MM.1S (cell line): Measurements from ENCODE around the gene LMTK2.

ENCODE experiments used
- DNase-seq: peaks from one replicate; pipeline ENCODE4 v3.0.0-alpha.2; 2015
- H2AFZ ChIP-seq: fragments of 300-600 bp; sonication (generic); 2 replicates; pipeline ENCODE4 v1.6.0; 2016; ENCODE audit warnings: antibody characterized with exemption, low read length
- H3F3A ChIP-seq: fragments of 300-600 bp; sonication (generic); 2 replicates; pipeline ENCODE4 v1.6.1; 2016; ENCODE audit warnings: mild to moderate bottlenecking, antibody characterized with exemption, low read length, moderate library complexity, mixed read lengths; ENCODE audit not compliant: insufficient read depth
- H3K27ac ChIP-seq: fragments of 300-600 bp; sonication (generic); 2 replicates; pipeline ENCODE4 v1.5.1; 2016; ENCODE audit warnings: mild to moderate bottlenecking, low read length
- H3K27me3 ChIP-seq: fragments of 300-600 bp; sonication (generic); replicated peaks from 2 replicates; pipeline ENCODE4 v1.6.0; 2016; ENCODE audit warnings: low read length; ENCODE audit not compliant: insufficient read depth
- H3K36me3 ChIP-seq: fragments of 300-600 bp; sonication (generic); replicated peaks from 2 replicates; pipeline ENCODE4 v1.6.1; 2016; ENCODE audit warnings: mild to moderate bottlenecking, low read length, mixed read lengths; ENCODE audit not compliant: insufficient read depth
- H3K4me1 ChIP-seq: fragments of 300-600 bp; sonication (generic); 2 replicates; pipeline ENCODE4 v1.6.1; 2016; ENCODE audit warnings: low read length, mixed read lengths
- H3K4me2 ChIP-seq: fragments of 300-600 bp; sonication (generic); 2 replicates; pipeline ENCODE4 v1.6.0; 2016; ENCODE audit warnings: low read depth, low read length
- H3K4me3 ChIP-seq: fragments of 300-600 bp; sonication (generic); 2 replicates; pipeline ENCODE4 v1.5.1; 2016; ENCODE audit warnings: low read length, mixed read lengths
- H3K79me2 ChIP-seq: fragments of 300-600 bp; sonication (generic); 2 replicates; pipeline ENCODE4 v1.6.1; 2016; ENCODE audit warnings: mixed run types, low read length, mixed read lengths
- H3K9ac ChIP-seq: fragments of 300-600 bp; sonication (generic); 2 replicates; pipeline ENCODE4 v1.6.1; 2016; ENCODE audit warnings: low read length, mixed read lengths
- H3K9me2 ChIP-seq: fragments of 300-600 bp; sonication (generic); replicated peaks from 2 replicates; pipeline ENCODE4 v1.6.1; 2016; ENCODE audit warnings: mild to moderate bottlenecking, low read length, mixed read lengths; ENCODE audit not compliant: insufficient read depth
- H3K9me3 ChIP-seq: fragments of 300-600 bp; sonication (generic); replicated peaks from 2 replicates; pipeline ENCODE4 v1.6.1; 2016; ENCODE audit warnings: mild to moderate bottlenecking, low read length, mixed read lengths; ENCODE audit not compliant: insufficient read depth
- H4K20me1 ChIP-seq: fragments of 300-600 bp; sonication (generic); 2 replicates; pipeline ENCODE4 v1.6.1; 2016; ENCODE audit warnings: mild to moderate bottlenecking, low read length, moderate library complexity, mixed read lengths; ENCODE audit not compliant: insufficient read depth
- EZH2 ChIP-seq: fragments of 300-600 bp; sonication (generic); optimal IDR thresholded peaks from 2 replicates; pipeline ENCODE3; 2017; ENCODE audit warnings: low read depth, mild to moderate bottlenecking, antibody characterized with exemption, low read length, mixed read lengths
- EZH2phosphoT487 ChIP-seq: fragments of 300-600 bp; sonication (generic); IDR thresholded peaks from 2 replicates; pipeline ENCODE4 v1.6.1; 2018; ENCODE audit warnings: antibody characterized with exemption, low read length
- TF ChIP-seq, protein P1 (sequence below): fragments of 300-600 bp; sonication (generic); IDR thresholded peaks from 2 replicates; pipeline ENCODE4 v1.5.1; 2016; ENCODE audit warnings: antibody characterized with exemption, low read length, mixed read lengths

The LMTK2 gene

GRCh38 chr7:98227939-98228338, 121.3 kb downstream of the LMTK2 start:
- H3K9me3 ChIP-seq: no peaks in the 10 kb centered on the region
- H3K79me2 ChIP-seq: no peaks in the 10 kb centered on the region
- no peak overlapping the region for H3K4me2 ChIP-seq
- H3K4me3 ChIP-seq: no peak overlapping the region
- H3K4me1 ChIP-seq: no peaks in the 10 kb centered on the region
- H3K9ac ChIP-seq: no peak overlapping the region
- H3K9me2 ChIP-seq: no peaks in the 10 kb centered on the region
- DNase-seq: no peak
- H3K36me3 ChIP-seq: no peaks in the 10 kb centered on the region
- H2AFZ ChIP-seq: no peak overlapping the region
- no peaks in the 10 kb centered on the region for H3F3A ChIP-seq
- no peaks in the 10 kb centered on the region for H4K20me1 ChIP-seq
- H3K27me3 ChIP-seq: no peaks in the 10 kb centered on the region
- no peak overlapping the region for H3K27ac ChIP-seq
- TF ChIP-seq, protein P1, sequence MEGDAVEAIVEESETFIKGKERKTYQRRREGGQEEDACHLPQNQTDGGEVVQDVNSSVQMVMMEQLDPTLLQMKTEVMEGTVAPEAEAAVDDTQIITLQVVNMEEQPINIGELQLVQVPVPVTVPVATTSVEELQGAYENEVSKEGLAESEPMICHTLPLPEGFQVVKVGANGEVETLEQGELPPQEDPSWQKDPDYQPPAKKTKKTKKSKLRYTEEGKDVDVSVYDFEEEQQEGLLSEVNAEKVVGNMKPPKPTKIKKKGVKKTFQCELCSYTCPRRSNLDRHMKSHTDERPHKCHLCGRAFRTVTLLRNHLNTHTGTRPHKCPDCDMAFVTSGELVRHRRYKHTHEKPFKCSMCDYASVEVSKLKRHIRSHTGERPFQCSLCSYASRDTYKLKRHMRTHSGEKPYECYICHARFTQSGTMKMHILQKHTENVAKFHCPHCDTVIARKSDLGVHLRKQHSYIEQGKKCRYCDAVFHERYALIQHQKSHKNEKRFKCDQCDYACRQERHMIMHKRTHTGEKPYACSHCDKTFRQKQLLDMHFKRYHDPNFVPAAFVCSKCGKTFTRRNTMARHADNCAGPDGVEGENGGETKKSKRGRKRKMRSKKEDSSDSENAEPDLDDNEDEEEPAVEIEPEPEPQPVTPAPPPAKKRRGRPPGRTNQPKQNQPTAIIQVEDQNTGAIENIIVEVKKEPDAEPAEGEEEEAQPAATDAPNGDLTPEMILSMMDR: no peak
- TF ChIP-seq EZH2phosphoT487 (no peak), EZH2 (no peak)

DNA sequence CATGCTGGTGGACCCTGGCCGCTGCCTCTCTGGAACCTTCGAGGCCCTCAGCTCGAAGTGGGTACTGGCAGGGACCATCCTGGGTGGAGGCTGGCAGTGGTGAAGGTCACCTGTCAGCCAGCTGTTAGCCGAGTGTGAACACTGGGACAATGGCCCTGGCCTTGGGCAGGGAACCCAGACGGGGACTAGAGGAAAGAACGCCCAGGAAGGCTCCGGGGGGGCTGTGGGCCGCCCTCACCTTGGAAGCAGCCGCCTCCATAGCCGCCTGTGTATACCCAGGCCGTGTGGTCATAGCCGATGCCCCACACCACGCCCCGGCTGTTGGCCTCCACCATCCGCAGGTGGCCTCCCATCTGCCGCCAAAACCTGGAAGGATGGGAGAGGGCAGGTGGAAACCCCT, 122.1 kb downstream of the LMTK2 start:
- no peaks in the 10 kb centered on the region for H3K79me2 ChIP-seq
- H3K36me3 ChIP-seq: no peaks in the 10 kb centered on the region
- no peaks in the 10 kb centered on the region for H3K9me3 ChIP-seq
- no peaks in the 10 kb centered on the region for H3K4me1 ChIP-seq
- no peaks in the 10 kb centered on the region for H3K9me2 ChIP-seq
- no peaks in the 10 kb centered on the region for H3K27me3 ChIP-seq
- H2AFZ ChIP-seq: no peak overlapping the region
- TF ChIP-seq EZH2 (no peak), EZH2phosphoT487 (no peak)
- TF ChIP-seq, protein P1: no peak
- no peaks in the 10 kb centered on the region for H3F3A ChIP-seq
- no peak overlapping the region for H3K4me2 ChIP-seq
- H3K4me3 ChIP-seq: no peak overlapping the region
- DNase-seq: no peak
- H4K20me1 ChIP-seq: no peaks in the 10 kb centered on the region
- H3K9ac ChIP-seq: no peak overlapping the region
- no peak overlapping the region for H3K27ac ChIP-seq

- Histone ChIP-seq H4K20me1 (no peaks in the 10 kb centered on the region), H3K27ac (no peak overlapping the region), H2AFZ (no peak overlapping the region), H3F3A (no peaks in the 10 kb centered on the region), H3K79me2 (no peaks in the 10 kb centered on the region), H3K4me3 (no peak overlapping the region), H3K4me2 (no peak overlapping the region), H3K9me3 (no peaks in the 10 kb centered on the region), H3K9me2 (no peaks in the 10 kb centered on the region), H3K9ac (no peak overlapping the region), H3K27me3 (no peaks in the 10 kb centered on the region), H3K4me1 (no peaks in the 10 kb centered on the region), H3K36me3 (no peaks in the 10 kb centered on the region)
- DNase-seq: no peak
- TF ChIP-seq EZH2 (no peak), EZH2phosphoT487 (no peak)
Measured at GRCh38 chr7:98229441-98229840, 122.8 kb downstream of the LMTK2 start.

GRCh38 chr7:98229991-98230745, 123.5 kb downstream of the LMTK2 start:
- no peaks in the 10 kb centered on the region for H3K36me3 ChIP-seq
- no peak for TF ChIP-seq EZH2
- no peak for TF ChIP-seq EZH2phosphoT487
- TF ChIP-seq, protein P1: no peak
- H3K4me3 ChIP-seq: no peak overlapping the region
- no peaks in the 10 kb centered on the region for H3K79me2 ChIP-seq
- H2AFZ ChIP-seq: no peak overlapping the region
- H3F3A ChIP-seq: no peaks in the 10 kb centered on the region
- no peaks in the 10 kb centered on the region for H3K9me3 ChIP-seq
- no peak overlapping the region for H3K4me2 ChIP-seq
- H4K20me1 ChIP-seq: no peaks in the 10 kb centered on the region
- H3K27ac ChIP-seq: no peak overlapping the region
- no peaks in the 10 kb centered on the region for H3K4me1 ChIP-seq
- no peak for DNase-seq
- H3K9me2 ChIP-seq: no peaks in the 10 kb centered on the region
- H3K27me3 ChIP-seq: no peaks in the 10 kb centered on the region
- no peak overlapping the region for H3K9ac ChIP-seq
